GM11168 (cell line): Measurements from ENCODE around the gene SGMS1.
"Not testable (repeated sequence)": the region's sequence is repeated elsewhere in the genome, so short reads cannot be mapped to it uniquely, and the experiment has no call there.

Source experiments
- in situ Hi-C: fragments of 300-500 bp; cut with MboI; formaldehyde crosslinking; loops from one replicate; pipeline ENCODE4 v1.12.0; 2022; ENCODE audit warnings: low sequenced_read_pairs; ENCODE audit not compliant: unreplicated experiment

The SGMS1 gene

GRCh38 chr10:50438049-50438936 is 185.5 kb downstream of the SGMS1 start:
- in situ Hi-C loops, result no loop called here

GRCh38 chr10:50437248-50437647 is 186.5 kb downstream of the SGMS1 start:
- in situ Hi-C loops, result no loop called here

DNA sequence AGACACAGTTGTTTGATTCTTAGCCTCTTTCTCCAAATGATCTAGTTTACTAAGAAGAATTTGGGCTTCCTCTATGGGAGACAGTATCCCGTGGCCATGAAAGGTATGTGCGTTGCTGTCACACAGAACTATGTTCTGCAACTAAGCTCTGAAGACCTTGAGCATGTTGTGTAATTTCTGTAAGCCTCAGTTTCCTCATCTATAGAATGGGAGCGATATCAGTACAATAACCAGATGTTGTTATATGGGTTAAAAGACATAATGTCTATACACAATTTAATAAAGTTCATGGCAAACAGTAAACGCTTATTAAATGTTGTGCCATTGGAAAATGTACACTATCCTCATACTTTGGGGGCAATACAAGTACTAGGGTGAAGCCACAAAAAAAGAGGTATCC is 187.0 kb downstream of the SGMS1 start:
- in situ Hi-C loops, result no loop called here

- in situ Hi-C loops, result no loop called here
Measured at GRCh38 chr10:50432211-50433009, 191.3 kb downstream of the SGMS1 start.

GRCh38 chr10:50431791-50432190 is 192.0 kb downstream of the SGMS1 start:
- in situ Hi-C loops, result no loop called here

GRCh38 chr10:50431133-50431532 is 192.6 kb downstream of the SGMS1 start:
- in situ Hi-C loops, result no loop called here

- in situ Hi-C loops, result no loop called here
Measured at GRCh38 chr10:50426485-50426884, 197.3 kb downstream of the SGMS1 start.

GRCh38 chr10:50425215-50425614 is 198.5 kb downstream of the SGMS1 start:
- in situ Hi-C loops, result not testable (repeated sequence)

DNA sequence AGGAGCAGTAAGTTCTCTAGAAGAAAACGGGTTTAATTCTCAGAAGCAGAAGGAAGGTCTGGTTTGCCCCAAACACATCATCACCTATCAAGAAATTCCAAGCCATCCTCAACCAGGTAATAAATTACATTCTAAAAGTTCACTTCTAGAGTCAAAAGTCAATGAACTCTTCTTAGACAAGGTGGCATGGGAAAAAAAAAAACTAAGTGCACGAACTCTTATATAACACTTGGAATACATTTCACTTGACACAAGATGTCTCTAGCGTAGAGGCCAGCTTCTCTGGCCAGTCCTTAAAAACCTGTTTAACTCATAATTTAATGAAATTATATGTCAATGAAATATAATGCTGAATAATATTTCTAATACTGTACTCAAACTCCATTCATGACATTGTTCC is 200.3 kb downstream of the SGMS1 start:
- in situ Hi-C loops, result no loop called here

GRCh38 chr10:50422259-50422658 is 201.5 kb downstream of the SGMS1 start:
- in situ Hi-C loops, result no loop called here

DNA sequence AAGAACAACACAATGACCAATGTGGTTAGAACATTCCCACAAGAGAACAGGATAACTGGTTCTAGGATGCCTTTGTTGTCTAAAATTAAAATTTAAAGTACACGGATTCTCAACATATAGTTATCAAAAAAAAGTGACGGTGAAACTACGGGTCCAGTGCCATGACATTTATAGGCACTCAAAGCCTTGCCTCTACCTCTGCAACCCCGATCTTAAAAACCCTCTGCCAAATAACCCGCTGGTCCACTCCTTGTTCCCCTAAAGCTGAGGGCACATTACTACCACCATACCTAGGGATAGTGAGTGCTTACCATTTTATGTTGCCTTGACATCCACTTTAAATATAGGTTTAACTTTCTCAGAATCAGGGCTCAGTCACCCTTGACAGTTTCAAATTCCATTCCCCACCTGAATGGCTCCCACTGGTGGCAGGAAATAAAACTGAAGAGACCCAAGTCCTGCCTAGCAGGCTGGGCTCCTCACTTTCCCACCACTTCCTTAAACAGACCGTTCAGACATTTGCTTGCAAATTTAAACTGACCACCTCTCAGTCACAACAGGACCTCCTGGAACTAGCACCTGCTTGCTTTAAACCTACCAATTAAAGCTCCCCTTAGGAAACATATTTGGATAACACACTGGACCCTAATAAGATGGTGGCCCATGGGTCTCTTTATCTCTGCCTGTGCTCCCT is 202.6 kb downstream of the SGMS1 start:
- in situ Hi-C loops, result no loop called here

DNA sequence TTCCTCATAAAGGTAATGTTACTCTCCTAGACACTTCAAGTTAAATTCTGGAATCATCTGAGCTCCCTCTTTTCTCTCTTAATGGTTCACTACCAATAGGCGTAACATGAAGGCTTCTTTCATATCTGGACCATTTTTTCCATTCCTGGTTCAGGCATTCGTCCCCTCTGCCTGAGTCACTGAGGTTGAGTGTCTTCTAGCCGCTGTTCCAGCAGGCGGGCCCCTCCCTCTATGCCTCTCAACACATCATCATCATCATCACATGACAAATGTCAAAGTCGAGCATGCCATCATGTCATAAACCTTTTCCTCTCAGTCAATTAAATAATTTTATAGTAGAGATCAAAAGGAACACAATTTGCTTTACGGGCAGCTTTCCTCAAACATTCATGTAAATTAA is 203.6 kb downstream of the SGMS1 start:
- in situ Hi-C loops, result no loop called here

DNA sequence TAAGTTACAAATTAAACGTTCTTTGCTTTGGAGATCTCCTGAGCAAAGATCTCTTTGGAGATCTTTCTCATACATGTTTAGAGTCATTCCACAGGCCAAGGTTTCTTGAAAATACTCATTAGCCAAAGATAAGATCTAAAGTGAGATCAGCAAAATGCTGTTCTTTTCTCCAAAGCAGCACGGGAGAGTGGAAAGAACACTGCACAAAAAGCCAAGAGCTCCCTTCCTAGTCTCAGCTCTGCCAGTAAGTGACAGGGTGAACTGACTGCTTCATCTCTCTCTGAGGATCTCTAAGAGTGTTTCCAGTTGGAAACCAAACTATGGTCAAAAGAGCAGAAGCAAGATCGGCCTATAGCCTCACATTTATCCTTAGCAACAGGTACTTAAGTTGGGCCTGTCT is 204.0 kb downstream of the SGMS1 start:
- in situ Hi-C loops, result no loop called here

DNA sequence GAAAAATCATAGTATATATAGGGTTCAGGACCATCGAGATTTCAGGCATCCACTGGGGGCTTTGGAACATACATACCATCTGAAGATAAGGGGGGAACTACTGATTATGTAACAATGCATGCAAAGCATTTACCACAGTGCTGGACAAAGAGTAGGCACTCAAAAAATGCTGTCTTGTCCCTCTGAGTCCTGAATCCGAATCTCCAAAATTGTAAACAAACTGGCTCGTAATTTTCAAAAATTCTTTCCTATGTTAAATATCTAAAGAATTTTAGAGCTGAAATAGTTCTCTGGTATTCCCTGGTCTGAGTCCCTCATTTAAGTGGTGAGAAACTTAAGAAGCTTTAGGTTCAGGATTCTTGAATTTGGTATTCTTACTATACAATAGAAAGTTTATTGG is 204.7 kb downstream of the SGMS1 start:
- in situ Hi-C loops, result no loop called here

- in situ Hi-C loops, result no loop called here
Measured at GRCh38 chr10:50417886-50418830, 205.6 kb downstream of the SGMS1 start.

DNA sequence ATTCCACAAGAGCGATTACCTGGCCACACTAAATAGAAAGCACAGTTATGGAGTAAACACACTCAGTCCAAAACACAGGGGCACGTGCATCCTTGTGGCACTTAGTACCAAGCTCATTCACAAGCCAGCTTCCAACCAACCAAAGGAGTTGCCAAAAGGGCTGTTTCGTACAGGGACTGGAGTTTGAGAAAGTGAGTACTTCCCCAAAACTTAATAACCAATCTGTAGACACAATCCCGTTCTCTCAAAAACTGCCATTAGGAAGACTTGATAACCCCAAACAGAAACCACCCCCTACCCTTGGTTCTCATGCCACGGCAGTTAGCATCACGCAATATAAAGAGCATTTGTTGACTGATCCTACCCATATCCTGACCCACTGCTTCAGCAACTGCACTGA is 206.3 kb downstream of the SGMS1 start:
- in situ Hi-C loops, result no loop called here

DNA sequence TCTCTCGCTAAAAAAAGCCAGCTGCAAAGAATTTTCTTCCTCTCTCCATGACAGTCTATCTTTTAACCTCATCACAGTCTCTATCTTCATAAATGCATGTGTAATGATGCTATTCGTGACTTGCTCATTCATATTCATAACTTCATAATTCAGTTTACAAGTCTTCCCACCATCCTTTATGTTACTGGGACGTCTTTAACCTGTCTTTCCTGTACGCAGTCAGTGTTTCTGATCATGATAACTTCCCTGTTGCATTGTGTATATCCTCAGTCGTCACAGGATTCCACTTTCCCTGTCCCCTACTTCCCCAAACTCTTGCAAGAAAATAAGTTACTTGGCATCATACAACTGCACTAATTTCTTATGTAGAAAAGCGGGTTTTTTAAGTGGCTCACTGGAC is 206.9 kb downstream of the SGMS1 start:
- in situ Hi-C loops, result no loop called here

GRCh38 chr10:50416181-50416824 is 207.5 kb downstream of the SGMS1 start:
- in situ Hi-C loops, result no loop called here

- in situ Hi-C loops, result no loop called here
Measured at GRCh38 chr10:50415292-50415691, 208.5 kb downstream of the SGMS1 start.
